HG03139 (cell line): ENCODE measurements around the gene CERKL.

ENCODE experiments used
- ATAC-seq: cut with Tn5 transposase; IDR thresholded peaks from one replicate; pipeline ENCODE4 v1.9.1; 2021; ENCODE audit not compliant: unreplicated experiment

The CERKL gene

DNA sequence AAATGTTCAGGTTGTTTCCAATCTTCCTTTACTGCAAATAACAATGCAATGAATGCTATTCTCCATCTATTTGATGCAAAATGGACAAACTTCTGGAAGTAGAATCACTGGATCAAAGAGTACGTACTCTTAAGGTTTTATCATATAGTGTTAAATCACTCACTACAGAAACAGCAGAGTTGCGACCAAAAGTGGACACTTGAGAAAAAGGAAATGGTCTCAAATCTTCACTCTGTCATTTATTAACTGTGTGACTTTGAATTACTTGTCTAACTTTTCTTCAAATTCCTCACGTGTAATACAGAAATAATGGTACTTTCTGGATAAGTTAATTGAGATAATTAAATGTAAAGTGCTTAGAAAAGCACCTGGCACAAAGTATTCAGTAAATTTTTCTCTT is 78.1 kb downstream of the CERKL start:
- no peak for ATAC-seq

DNA sequence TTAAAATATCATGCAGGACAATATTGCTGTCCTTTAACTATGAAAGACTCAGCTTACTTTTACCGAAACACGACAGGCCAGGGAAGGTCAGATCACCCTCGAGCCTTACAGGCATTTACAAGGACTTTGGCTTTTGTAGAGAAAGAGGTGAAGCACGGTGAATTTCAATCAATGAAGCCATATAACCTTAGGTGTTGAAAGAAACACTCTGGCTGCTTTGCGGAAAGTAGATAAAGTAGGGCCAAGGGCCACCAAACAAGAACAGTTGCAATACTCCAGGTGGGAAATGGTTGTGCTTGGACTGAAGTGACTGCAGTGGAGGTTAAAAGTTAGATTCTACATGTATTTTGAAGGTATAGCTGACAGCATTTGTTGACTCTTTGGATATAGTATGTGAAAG is 80.5 kb downstream of the CERKL start:
- ATAC-seq: no peak

DNA sequence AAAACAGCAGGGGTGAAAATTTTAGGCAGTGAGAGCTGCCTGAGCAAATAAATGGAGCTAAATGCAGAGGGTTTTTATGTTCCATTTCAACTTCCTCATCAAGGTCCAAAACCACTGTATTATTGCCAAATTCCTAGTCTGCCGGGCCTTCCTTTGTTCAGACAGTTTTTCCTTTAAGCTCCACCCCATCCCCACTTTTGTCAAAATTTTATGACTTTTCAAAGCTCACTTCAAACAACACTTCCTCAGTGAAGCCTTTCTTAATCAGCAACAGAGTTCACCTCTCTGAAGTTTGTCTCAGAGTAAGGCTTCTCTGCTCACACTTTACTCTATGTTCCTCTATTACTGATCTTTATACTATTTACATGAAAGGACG is 81.3 kb downstream of the CERKL start:
- ATAC-seq: no peak

DNA sequence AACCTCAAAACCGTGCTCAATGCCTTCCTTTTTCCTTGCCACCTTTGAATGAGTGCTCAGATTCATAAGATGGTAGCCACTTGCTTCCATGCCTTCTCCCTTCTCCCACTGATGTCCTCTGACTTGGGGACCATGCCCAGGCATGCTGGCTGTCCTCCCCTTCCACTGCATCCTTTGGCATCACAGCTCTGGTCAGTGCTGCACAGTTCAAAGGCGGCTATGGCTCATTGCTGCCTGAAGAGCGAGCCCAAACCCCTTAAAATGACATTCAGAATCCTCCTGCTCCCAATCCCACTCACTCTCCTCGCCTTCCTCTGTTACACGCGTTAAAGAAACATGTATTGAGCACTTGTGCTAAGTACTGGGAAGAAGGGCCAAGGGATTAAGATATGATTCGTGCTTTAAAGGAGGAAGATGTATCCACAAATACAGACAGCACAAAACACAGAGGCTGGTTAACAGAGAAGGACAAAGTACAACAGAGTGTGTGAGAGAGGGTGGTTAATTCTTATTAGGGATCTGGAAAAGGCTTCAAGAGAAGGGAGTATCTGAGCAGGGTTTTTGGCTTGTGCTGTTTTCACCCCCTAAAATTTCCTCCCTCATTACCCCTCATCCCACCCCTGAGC is 81.8 kb downstream of the CERKL start:
- ATAC-seq: no peak

DNA sequence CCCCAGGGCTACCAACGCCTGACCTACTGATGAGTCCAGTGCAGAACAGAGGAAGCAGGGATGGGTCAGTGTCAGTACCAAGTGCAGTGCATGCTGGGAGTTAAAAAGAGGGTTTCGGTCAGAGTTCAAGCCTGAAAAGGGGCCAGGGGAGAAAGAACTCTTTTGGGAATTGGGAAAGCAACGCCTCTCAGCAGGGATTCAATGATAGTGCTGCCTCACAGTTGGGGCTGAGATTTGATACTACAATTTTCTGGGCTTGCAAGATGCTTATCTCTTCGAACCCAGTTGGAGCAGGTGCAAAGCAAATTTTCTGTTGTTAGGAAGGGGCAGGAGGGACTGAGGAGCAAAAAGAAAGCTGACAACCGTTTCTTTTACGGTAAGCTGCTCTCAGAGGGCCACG is 82.6 kb downstream of the CERKL start:
- no peak for ATAC-seq

DNA sequence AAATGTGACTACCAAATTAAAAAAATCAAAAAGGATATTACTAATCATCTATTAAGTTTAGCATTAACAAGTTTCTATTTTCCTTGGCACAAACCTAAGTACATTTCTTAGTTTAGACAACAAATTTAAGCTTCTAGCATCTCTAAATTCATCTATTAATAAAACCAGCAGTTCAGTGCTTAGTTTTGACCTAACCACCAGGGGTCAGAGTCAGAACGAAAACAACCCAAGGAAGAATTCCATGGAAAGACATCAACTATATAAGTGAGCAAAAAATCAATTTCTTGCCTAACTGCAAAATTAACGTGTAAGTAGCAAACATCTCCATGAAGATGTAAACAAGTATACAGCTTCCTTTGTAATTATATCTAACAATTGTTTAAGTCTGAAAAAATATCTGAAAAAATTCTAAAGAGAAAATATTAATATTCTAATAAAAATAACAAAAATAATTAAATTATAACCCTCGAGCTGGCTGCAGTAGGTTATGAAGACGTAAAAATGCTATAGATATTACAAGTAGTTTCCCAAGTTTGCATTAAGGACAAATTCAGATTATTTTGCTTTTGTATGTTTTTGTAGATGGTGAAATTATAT is 83.7 kb downstream of the CERKL start:
- no peak for ATAC-seq

DNA sequence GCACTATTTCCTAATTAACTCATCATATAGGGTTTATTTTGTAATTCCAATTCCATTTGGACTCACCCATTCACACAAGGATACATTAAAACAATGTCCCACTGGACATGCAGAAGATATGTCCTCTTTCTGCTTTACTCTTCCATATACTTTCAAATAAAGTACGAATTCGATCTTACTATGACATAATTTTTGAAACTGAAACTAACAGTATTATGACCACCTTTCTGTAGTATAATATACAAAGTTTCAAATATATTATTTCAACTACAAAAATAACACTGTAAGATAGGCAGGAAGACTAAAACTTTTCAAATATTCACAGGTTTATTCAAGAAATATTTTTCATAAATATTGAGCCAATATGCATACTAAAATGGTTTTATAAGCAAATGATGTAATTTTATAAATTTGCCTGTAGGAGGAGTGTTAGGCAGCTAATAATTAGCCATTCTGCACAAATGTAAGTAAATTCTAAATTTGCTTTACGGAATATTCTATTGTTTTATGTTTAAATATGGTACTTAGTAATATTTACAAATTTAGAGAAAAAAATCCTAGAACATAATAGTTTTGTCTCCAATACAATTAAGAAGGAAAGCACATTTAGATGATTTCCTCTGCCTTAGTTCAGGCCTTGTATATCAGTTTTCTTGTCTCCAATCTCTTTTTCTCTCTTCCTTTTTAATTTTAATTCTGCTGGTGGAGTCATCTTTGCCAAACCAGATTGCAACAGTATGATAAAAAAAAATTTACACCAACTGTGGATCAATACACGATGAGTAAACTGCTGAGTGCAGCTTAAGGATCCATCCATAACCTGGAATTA is 85.9 kb downstream of the CERKL start:
- ATAC-seq: no peak

DNA sequence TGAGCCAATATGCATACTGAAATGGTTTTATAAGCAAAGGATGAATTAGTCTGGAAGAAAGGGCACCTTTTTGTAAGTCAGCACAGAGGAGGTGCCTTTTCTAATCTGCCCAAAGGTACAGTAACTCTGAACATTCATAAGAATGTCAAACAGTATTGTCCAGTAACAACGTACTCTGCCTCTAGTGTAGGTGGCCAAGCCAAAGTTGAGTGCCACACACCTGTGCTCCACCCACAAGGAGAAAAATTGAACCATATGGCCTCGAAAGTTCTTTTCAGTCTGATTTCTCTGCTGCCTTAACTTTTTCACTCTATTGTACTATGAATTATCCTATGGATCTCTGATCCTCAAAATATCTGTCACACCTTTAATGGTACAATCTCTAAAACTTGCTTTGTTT is 86.8 kb downstream of the CERKL start:
- ATAC-seq: no peak

DNA sequence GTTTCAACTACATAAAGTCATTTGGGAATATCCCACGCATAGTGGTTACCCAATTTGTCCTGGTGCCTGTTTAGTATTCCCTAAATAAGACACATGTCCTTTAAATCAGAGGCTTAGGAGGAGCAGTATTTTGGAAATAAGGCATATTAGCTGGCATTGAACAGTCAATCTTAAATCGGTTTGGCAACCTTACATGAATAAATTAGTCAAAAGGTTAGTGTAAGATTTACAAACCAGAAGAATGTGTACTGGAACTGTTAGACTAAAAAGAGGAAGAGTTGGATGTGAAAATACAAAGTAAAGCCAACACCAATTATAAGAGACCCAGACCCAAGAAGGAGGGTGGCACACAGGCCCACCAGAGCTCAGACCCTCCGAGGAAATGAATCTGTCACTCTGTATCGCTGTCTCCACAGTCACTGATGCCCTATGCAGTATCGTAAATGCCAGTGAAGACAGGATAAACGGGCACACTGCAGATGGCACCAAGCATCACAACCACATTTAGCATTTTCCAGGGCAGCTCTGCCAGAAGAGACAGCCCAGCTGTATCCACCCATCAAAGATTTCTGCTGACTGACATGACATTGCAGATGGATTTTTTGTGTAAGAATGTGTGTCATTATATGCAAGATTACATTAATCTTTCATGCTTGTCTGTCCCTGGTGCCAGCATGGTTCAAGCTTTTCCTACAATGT is 90.4 kb downstream of the CERKL start:
- no peak for ATAC-seq

- no peak for ATAC-seq
Observed at GRCh38 chr2:181563101-181563692, 93.7 kb downstream of the CERKL start.

DNA sequence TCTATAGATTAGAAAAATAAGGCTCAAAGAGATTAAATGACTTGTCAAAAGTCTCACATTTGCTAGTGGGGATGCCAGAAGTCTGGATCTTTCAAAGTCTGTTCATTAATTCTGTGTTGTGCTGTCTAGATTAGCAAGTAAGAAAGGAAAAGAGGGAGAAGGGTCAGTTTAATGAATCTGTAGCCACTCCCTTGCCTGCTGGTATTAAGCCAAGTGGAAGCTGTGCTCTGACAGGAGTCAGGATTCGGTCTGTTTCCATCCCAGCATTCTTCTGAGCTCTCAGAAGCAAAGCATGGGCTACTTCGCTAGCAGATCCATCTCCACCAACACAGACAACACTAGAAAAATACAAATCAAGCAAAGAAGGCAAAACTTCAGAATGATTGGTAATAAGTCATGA is 98.5 kb downstream of the CERKL start:
- ATAC-seq: no peak

DNA sequence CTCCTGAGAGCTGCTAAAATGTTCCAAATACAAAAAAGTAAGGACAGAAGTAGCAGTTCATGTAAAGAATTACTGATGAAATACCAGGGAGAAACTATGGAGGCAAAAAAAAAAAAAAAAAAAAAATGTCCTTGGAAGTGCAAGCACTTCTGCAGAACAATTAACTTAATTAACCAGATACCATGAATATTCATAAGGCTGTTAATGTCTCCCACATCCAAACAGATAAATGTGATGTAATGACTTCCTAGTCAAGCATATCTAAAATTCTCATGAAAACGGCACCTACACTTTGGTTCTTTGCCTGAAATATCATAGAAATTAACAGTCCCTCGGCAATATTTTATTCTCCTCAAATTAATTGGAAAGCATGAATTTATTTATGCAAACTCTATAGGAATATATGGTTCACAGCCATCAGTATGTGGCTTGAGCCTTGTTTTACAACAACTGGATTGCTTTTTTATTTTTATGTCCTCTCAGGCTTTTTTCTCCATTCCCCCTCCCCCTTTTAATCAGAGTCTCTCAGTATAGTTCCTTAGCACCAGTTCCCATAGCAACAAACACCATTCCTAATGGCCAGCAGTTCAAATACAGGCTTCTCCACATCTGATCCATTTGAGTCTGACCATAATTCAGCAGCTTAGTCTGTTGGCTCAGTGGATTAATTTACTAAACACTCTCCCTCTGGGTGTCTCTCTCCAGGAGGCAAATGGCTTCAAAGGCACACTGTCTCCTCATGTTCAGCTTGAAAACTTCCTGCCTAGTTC is 102.7 kb downstream of the CERKL start:
- ATAC-seq: no peak

GRCh38 chr2:181553244-181553643 is 103.7 kb downstream of the CERKL start:
- ATAC-seq: no peak

- ATAC-seq: no peak
Observed at GRCh38 chr2:181552808-181553207, 104.1 kb downstream of the CERKL start.

GRCh38 chr2:181546086-181546485 is 110.8 kb downstream of the CERKL start:
- no peak for ATAC-seq

GRCh38 chr2:181542170-181542569 is 114.7 kb downstream of the CERKL start:
- ATAC-seq: no peak

- ATAC-seq: no peak
Observed at GRCh38 chr2:181540421-181540820, 116.5 kb downstream of the CERKL start.

DNA sequence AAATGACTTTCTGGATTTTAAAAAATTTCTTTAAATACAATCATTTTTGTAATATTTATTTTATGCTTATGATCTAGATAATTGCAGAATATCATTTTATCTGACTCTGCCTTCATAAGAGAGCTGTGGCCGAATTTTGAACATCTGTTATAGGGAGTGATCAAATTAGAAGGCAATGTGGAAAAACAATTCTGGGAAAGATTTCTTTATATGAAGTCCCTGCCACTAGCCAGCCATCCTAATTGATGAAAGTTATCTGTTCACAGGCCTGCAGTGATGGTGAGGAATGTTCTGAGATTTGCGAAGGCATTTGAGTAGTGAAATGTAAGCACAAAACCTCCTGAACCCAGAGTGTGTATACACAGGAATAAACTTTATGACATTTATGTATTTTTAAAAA is 120.2 kb downstream of the CERKL start:
- no peak for ATAC-seq

GRCh38 chr2:181528441-181528840 is 128.5 kb downstream of the CERKL start:
- ATAC-seq: no peak

DNA sequence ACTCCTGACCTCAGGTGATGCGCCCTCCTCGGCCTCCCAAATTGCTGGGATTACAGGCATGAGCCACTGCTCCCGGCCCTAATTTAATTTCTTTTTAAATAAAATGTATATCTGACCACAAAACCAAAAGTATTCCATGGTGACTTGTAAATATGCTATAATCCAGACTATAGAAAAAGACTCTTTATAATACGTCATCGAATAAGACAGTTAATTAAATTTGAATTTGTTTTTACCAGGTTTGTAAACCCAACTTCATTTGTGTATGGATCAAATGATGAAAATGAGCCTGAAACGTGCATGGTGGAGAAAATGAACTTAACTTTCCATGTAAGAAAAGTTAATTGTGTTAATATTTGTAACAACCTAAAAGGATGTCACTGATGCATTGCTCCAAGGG is 129.8 kb downstream of the CERKL start:
- ATAC-seq: no peak

DNA sequence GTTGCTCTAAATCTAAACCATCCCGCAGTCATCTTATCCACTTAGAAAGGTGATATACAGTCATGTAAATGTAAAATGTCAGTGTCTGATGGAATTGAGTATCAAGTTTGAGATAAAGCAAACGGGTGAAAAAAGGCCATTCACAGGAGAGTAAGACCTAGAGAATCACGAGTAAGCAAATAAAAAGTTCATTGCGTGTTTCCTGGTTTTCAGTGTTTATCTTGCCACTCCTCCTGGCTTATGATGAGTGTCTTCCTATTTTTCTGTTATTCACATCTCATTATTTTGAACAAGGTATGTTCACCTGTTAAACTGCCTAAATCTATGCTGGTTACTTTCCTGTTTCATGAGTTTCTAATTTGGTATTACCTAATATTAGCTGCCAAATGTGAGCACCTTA is 130.9 kb downstream of the CERKL start:
- no peak for ATAC-seq
